ENCODE results near the gene PDK4. TPM values are rescaled to one million over a fixed set of nuclear protein-coding genes. Genes with fewer than 3 reads are reported as not detected.

Gene PDK4
- total and polyA plus RNA-seq, 7 donors, result 38.4 to 1,066 (median 254) TPM

DNA sequence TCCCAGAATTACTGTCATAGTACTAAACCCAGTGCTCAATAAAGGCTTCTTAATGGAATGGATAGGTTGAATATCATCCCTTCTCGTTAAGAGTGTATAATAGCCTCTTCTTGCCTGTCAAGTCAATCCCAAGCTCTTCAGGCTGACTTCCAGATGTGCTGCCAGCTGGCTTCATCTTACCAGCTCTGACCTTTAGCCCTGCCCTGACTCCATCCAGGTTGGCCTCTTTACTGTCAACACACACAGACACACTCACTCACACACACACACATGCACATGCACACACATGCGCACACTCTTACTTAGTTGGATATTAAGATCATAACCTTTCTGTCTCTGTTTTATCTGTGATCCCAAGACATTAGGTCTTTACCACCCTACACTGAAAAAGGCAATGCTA lies 61.5 kb downstream of the PDK4 start:
- Histone ChIP-seq H3K36me3 (no peaks in the 10 kb centered on the region), H3K27ac (no peak overlapping the region), H3K27me3 (no peaks in the 10 kb centered on the region), H3K9me3 (no peaks in the 10 kb centered on the region), H3K4me3 (no peak overlapping the region), H3K4me1 (peaks cover 0 to 12% (median 4%) of the 10 kb centered on the region in 4 donors)
- DNase-seq, result no peak
- no peak for TF ChIP-seq EP300 (IDR thresholded peaks at IDR 0.05)
- TF ChIP-seq POLR2AphosphoS5 (IDR thresholded peaks at IDR 0.05), result no peak
- TF ChIP-seq, protein P1, sequence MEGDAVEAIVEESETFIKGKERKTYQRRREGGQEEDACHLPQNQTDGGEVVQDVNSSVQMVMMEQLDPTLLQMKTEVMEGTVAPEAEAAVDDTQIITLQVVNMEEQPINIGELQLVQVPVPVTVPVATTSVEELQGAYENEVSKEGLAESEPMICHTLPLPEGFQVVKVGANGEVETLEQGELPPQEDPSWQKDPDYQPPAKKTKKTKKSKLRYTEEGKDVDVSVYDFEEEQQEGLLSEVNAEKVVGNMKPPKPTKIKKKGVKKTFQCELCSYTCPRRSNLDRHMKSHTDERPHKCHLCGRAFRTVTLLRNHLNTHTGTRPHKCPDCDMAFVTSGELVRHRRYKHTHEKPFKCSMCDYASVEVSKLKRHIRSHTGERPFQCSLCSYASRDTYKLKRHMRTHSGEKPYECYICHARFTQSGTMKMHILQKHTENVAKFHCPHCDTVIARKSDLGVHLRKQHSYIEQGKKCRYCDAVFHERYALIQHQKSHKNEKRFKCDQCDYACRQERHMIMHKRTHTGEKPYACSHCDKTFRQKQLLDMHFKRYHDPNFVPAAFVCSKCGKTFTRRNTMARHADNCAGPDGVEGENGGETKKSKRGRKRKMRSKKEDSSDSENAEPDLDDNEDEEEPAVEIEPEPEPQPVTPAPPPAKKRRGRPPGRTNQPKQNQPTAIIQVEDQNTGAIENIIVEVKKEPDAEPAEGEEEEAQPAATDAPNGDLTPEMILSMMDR (IDR thresholded peaks at IDR 0.05), result no peak
- TF ChIP-seq POLR2A (IDR thresholded peaks at IDR 0.05), result no peak
- intact Hi-C loops (cut with DNase I), result no loop called here
- WGBS, 2 donors, result 58 to 67% methylated on average over 2 of the region's 2 CpGs

Other genes with a start within 250 kb of the PDK4 start
- gene PON3, start 200.1 kb downstream of the PDK4 start, total RNA-seq, result 1 to 10 TPM in 3 of 4 donors, under 1 TPM in 1; 0.68 to 1.7 (median 1.5) TPM
- gene PON3, start 200.1 kb downstream of the PDK4 start, polyA plus RNA-seq, result 1 to 10 TPM; 1.8 to 2.3 (median 2.1) TPM
- 100 to 1,000 TPM in 1 of 4 donors, 10 to 100 TPM in 3; 66.3 to 103 (median 84.2) TPM for gene PON2, start 161.5 kb downstream of the PDK4 start, total RNA-seq
- 10 to 100 TPM; 37.2 to 82.6 (median 41.8) TPM for gene PON2, start 161.5 kb downstream of the PDK4 start, polyA plus RNA-seq
- not detected for gene ASB4, start 110.6 kb downstream of the PDK4 start, total RNA-seq
- under 1 TPM in 1 of 3 donors, not detected in 2; 0.19 TPM for gene ASB4, start 110.6 kb downstream of the PDK4 start, polyA plus RNA-seq
- gene DYNC1I1, start 176.0 kb upstream of the PDK4 start, total RNA-seq, result 10 to 100 TPM; 37.8 to 65.2 (median 56.6) TPM
- gene DYNC1I1, start 176.0 kb upstream of the PDK4 start, polyA plus RNA-seq, result 1 to 10 TPM in 1 of 3 donors, under 1 TPM in 1, not detected in 1; 0.92 to 1.2 TPM

Measured in sigmoid colon (tissue), 7 donors.